ENCODE results near the gene SNTG2.

- TF ChIP-seq TAF1 (IDR thresholded peaks at IDR 0.05; ENCODE audit: borderline replicate concordance, low read depth, low read length) (no peak), POLR2AphosphoS5 (IDR thresholded peaks at IDR 0.05; ENCODE audit: low read depth, low read length) (no peak)
These were observed 370.7 kb downstream of the SNTG2 start for GRCh38 chr2:1321321-1321720.
